ENCODE results near the gene CELA3B.
"Not testable (repeated sequence)": the region's sequence is repeated elsewhere in the genome, so short reads cannot be mapped to it uniquely, and the experiment has no call there.

CELA3B gene, protein sequence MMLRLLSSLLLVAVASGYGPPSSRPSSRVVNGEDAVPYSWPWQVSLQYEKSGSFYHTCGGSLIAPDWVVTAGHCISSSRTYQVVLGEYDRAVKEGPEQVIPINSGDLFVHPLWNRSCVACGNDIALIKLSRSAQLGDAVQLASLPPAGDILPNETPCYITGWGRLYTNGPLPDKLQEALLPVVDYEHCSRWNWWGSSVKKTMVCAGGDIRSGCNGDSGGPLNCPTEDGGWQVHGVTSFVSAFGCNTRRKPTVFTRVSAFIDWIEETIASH

GRCh38 chr1:21976703-21977239, at the start of gene CELA3B:
TSS of gene CELA3B (plus strand) at chr1:21977022. CDS start at chr1:21977040, 18 bp downstream.
- not testable (repeated sequence) for ATAC-seq

- TF ChIP-seq CSDC2 (CRISPR knock-in tag; IDR thresholded peaks at IDR 0.05) (no peak), RARB (CRISPR knock-in tag; IDR thresholded peaks at IDR 0.05) (no peak), ZFP3 (CRISPR knock-in tag; IDR thresholded peaks at IDR 0.05) (no peak), PPARA (CRISPR knock-in tag; IDR thresholded peaks at IDR 0.05; ENCODE audit: borderline replicate concordance) (no peak), ZC3H10 (CRISPR knock-in tag; IDR thresholded peaks at IDR 0.05) (no peak), SNAI2 (CRISPR knock-in tag; IDR thresholded peaks at IDR 0.05) (no peak), TCF4 (CRISPR knock-in tag; IDR thresholded peaks at IDR 0.05; ENCODE audit: borderline replicate concordance) (no peak), CREB5 (CRISPR knock-in tag; IDR thresholded peaks at IDR 0.05; ENCODE audit: low read depth) (no peak), ISL1 (CRISPR knock-in tag; IDR thresholded peaks at IDR 0.05) (no peak), ARNTL (CRISPR knock-in tag; IDR thresholded peaks at IDR 0.05; ENCODE audit: borderline replicate concordance, low read depth) (no peak), OSR1 (CRISPR knock-in tag; IDR thresholded peaks at IDR 0.05) (no peak), ZNF8 (CRISPR knock-in tag; IDR thresholded peaks at IDR 0.05) (no peak), TOX (CRISPR knock-in tag; IDR thresholded peaks at IDR 0.05; ENCODE audit: borderline replicate concordance) (no peak), ZFP30 (CRISPR knock-in tag; IDR thresholded peaks at IDR 0.05) (no peak), ZNF70 (CRISPR knock-in tag; IDR thresholded peaks at IDR 0.05) (no peak), ZNF565 (CRISPR knock-in tag; conservative IDR thresholded peaks at IDR 0.05; ENCODE audit: low read depth) (no peak), GLIS3 (CRISPR knock-in tag; IDR thresholded peaks at IDR 0.05) (no peak)
- TF ChIP-seq, protein P1, sequence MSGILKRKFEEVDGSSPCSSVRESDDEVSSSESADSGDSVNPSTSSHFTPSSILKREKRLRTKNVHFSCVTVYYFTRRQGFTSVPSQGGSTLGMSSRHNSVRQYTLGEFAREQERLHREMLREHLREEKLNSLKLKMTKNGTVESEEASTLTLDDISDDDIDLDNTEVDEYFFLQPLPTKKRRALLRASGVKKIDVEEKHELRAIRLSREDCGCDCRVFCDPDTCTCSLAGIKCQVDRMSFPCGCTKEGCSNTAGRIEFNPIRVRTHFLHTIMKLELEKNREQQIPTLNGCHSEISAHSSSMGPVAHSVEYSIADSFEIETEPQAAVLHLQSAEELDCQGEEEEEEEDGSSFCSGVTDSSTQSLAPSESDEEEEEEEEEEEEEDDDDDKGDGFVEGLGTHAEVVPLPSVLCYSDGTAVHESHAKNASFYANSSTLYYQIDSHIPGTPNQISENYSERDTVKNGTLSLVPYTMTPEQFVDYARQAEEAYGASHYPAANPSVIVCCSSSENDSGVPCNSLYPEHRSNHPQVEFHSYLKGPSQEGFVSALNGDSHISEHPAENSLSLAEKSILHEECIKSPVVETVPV (CRISPR knock-in tag; IDR thresholded peaks at IDR 0.05) = no peak
- TF ChIP-seq, protein P2, sequence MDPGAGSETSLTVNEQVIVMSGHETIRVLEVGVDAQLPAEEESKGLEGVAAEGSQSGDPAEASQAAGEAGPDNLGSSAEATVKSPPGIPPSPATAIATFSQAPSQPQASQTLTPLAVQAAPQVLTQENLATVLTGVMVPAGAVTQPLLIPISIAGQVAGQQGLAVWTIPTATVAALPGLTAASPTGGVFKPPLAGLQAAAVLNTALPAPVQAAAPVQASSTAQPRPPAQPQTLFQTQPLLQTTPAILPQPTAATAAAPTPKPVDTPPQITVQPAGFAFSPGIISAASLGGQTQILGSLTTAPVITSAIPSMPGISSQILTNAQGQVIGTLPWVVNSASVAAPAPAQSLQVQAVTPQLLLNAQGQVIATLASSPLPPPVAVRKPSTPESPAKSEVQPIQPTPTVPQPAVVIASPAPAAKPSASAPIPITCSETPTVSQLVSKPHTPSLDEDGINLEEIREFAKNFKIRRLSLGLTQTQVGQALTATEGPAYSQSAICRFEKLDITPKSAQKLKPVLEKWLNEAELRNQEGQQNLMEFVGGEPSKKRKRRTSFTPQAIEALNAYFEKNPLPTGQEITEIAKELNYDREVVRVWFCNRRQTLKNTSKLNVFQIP (CRISPR knock-in tag; IDR thresholded peaks at IDR 0.05; ENCODE audit: borderline replicate concordance, low read depth) = no peak
- TF ChIP-seq, protein P3, sequence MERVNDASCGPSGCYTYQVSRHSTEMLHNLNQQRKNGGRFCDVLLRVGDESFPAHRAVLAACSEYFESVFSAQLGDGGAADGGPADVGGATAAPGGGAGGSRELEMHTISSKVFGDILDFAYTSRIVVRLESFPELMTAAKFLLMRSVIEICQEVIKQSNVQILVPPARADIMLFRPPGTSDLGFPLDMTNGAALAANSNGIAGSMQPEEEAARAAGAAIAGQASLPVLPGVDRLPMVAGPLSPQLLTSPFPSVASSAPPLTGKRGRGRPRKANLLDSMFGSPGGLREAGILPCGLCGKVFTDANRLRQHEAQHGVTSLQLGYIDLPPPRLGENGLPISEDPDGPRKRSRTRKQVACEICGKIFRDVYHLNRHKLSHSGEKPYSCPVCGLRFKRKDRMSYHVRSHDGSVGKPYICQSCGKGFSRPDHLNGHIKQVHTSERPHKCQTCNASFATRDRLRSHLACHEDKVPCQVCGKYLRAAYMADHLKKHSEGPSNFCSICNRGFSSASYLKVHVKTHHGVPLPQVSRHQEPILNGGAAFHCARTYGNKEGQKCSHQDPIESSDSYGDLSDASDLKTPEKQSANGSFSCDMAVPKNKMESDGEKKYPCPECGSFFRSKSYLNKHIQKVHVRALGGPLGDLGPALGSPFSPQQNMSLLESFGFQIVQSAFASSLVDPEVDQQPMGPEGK (CRISPR knock-in tag; IDR thresholded peaks at IDR 0.05; ENCODE audit: borderline replicate concordance) = no peak
- ATAC-seq = no peak
These were observed 49.1 kb upstream of the CELA3B start for GRCh38 chr1:21927533-21928237.

DNA sequence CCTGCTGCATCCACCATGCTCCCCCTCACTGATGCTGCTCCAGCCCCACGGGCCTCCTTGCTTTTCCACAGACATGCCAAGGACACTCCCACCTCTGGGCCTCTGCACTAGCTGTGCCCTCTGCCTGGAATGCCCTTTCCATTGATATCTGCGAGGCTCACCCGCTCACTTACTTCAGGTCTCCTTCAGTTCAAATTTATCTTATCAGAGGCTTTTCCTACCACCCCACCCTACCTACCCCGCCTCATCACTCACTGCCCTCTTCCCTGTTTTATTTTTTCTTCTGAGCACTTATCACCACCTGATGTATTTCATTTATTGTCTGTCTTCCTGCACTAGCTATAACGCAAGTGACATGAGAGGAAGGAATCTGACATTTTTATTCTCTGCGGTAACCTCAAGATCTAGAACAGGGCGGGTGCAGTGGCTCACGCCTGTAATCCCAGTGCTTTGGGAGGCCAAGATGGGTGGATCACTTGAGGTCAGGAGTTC, 46.7 kb upstream of the CELA3B start:
- no peak for ATAC-seq
- TF ChIP-seq, protein P2 (CRISPR knock-in tag; IDR thresholded peaks at IDR 0.05; ENCODE audit: borderline replicate concordance, low read depth) = no peak
- TF ChIP-seq, protein P3 (CRISPR knock-in tag; IDR thresholded peaks at IDR 0.05; ENCODE audit: borderline replicate concordance) = no peak
- TF ChIP-seq ZNF70 (CRISPR knock-in tag; IDR thresholded peaks at IDR 0.05) = no peak
- no peak for TF ChIP-seq ARNTL (CRISPR knock-in tag; IDR thresholded peaks at IDR 0.05; ENCODE audit: borderline replicate concordance, low read depth)
- TF ChIP-seq SNAI2 (CRISPR knock-in tag; IDR thresholded peaks at IDR 0.05) = no peak
- no peak for TF ChIP-seq ZC3H10 (CRISPR knock-in tag; IDR thresholded peaks at IDR 0.05)
- TF ChIP-seq TCF4 (CRISPR knock-in tag; IDR thresholded peaks at IDR 0.05; ENCODE audit: borderline replicate concordance) = no peak
- no peak for TF ChIP-seq TOX (CRISPR knock-in tag; IDR thresholded peaks at IDR 0.05; ENCODE audit: borderline replicate concordance)
- no peak for TF ChIP-seq ZNF565 (CRISPR knock-in tag; conservative IDR thresholded peaks at IDR 0.05; ENCODE audit: low read depth)
- TF ChIP-seq PPARA (CRISPR knock-in tag; IDR thresholded peaks at IDR 0.05; ENCODE audit: borderline replicate concordance) = no peak
- TF ChIP-seq, protein P4, sequence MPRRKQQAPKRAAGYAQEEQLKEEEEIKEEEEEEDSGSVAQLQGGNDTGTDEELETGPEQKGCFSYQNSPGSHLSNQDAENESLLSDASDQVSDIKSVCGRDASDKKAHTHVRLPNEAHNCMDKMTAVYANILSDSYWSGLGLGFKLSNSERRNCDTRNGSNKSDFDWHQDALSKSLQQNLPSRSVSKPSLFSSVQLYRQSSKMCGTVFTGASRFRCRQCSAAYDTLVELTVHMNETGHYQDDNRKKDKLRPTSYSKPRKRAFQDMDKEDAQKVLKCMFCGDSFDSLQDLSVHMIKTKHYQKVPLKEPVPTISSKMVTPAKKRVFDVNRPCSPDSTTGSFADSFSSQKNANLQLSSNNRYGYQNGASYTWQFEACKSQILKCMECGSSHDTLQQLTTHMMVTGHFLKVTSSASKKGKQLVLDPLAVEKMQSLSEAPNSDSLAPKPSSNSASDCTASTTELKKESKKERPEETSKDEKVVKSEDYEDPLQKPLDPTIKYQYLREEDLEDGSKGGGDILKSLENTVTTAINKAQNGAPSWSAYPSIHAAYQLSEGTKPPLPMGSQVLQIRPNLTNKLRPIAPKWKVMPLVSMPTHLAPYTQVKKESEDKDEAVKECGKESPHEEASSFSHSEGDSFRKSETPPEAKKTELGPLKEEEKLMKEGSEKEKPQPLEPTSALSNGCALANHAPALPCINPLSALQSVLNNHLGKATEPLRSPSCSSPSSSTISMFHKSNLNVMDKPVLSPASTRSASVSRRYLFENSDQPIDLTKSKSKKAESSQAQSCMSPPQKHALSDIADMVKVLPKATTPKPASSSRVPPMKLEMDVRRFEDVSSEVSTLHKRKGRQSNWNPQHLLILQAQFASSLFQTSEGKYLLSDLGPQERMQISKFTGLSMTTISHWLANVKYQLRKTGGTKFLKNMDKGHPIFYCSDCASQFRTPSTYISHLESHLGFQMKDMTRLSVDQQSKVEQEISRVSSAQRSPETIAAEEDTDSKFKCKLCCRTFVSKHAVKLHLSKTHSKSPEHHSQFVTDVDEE (CRISPR knock-in tag; IDR thresholded peaks at IDR 0.05) = no peak

All from SK-N-SH treated with all-trans-retinoic acid at 6 μM for 48 hours (cell line).